Colonic mucosa (tissue), 4 donors: ENCODE data around the gene PANK4. TPM values are rescaled to one million over a fixed set of nuclear protein-coding genes. Genes with fewer than 3 reads are reported as not detected.

ENCODE experiments used
- DNase-seq: peaks from one replicate; pipeline ENCODE4 v3.0.0-alpha.2; 2020
- H3K27ac ChIP-seq: fragments of 200-600 bp; one replicate; pipeline ENCODE4 v1.8.0; 2021
- H3K27me3 ChIP-seq: fragments of 200-600 bp; one replicate; pipeline ENCODE4 v1.8.0; 2021
- H3K36me3 ChIP-seq: fragments of 200-600 bp; one replicate; pipeline ENCODE4 v1.8.0; 2021
- H3K4me1 ChIP-seq: fragments of 200-600 bp; one replicate; pipeline ENCODE4 v1.8.0; 2021; ENCODE audit warnings: mild to moderate bottlenecking
- H3K4me3 ChIP-seq: fragments of 200-600 bp; one replicate; pipeline ENCODE4 v1.8.0; 2021
- H3K9ac ChIP-seq, 2 donors: one replicate each; pipeline ENCODE4 v1.7.0; 2013; ENCODE audit warnings: control low read depth in 2 of 2, low read depth in 2 of 2, low read length in 2 of 2
- H3K9me3 ChIP-seq: fragments of 200-600 bp; one replicate; pipeline ENCODE4 v1.8.0; 2021
- intact Hi-C: fragments of 100-400 bp; cut with DNase I; formaldehyde crosslinking; loops from one replicate; pipeline ENCODE4 v1.14.1; 2022
- total RNA-seq, 2 donors: library from RNA; stranded (reverse); fragmentation: NEBNext Ultra II Directional in 1 of 2; extraction: Animal tissue kit (Norgen Biotek cat#: 25700) in 1 of 2; gene quantifications; one replicate each; pipeline ENCODE4 v1.2.1, GENCODE V29; 2021
- TF ChIP-seq, protein P1 (sequence below): fragments of 200-600 bp; IDR thresholded peaks from one replicate; pipeline ENCODE4 v1.8.0; 2022; ENCODE audit warnings: antibody characterized with exemption, mild to moderate bottlenecking
- donor health status: healthy.
- donor health status: DM: no; HTN: no; CAD: no.
- donor health status: DM: no; HTN: no; CAD: no.

The PANK4 gene
- total RNA-seq, 2 donors from 2014 or later: 27.0 to 42.0 TPM

DNA sequence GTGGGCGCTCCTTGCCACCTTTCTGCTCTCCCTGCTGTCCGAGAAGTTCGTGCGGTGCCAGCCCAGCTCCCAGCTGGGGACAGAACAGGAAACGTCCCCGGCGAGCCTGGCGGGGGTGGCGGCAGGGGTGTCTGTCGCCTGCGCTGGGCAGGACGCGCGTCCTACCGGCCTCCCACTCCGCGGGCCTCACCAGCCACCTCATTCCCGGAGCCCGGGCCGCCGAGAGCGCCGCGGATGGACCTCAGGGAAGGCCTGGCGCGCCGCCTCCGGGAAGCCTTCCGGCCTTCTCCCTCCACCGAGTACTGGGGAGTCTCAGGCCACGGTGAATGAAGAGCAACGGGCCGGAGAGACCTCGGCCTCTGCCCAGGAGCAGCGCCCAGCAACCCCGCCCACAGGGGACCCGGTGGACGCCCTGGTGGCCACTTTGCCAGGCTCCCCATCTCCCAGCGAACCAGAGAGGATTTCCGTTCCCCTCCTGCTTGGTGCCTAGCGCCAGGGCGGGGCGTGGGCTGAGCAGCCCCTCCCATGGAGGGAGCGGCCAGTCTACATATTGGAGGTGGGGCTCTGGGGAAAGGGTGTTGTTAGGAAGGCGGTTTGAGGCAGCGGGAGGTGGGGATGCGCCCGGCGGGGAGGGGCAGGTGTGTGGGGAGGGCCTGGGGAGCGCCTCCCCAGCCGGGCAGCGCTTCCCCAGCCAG lies 20.3 kb upstream of the PANK4 start:
- no peaks in the 10 kb centered on the region for H3K36me3 ChIP-seq
- H3K9ac ChIP-seq: peak overlapping the region; percentile 80 to 89
- peaks cover 15% of the 10 kb centered on the region for H3K4me1 ChIP-seq
- H3K27me3 ChIP-seq: no peaks in the 10 kb centered on the region
- intact Hi-C loops: loop anchor here (5.0 kb wide), 1 partner anchor 134 kb away; the partner anchor contains the start of gene PEX10
- peak; percentile 97 for DNase-seq
- no peaks in the 10 kb centered on the region for H3K9me3 ChIP-seq
- peak overlapping the region; percentile 100 for H3K27ac ChIP-seq
- TF ChIP-seq, protein P1, sequence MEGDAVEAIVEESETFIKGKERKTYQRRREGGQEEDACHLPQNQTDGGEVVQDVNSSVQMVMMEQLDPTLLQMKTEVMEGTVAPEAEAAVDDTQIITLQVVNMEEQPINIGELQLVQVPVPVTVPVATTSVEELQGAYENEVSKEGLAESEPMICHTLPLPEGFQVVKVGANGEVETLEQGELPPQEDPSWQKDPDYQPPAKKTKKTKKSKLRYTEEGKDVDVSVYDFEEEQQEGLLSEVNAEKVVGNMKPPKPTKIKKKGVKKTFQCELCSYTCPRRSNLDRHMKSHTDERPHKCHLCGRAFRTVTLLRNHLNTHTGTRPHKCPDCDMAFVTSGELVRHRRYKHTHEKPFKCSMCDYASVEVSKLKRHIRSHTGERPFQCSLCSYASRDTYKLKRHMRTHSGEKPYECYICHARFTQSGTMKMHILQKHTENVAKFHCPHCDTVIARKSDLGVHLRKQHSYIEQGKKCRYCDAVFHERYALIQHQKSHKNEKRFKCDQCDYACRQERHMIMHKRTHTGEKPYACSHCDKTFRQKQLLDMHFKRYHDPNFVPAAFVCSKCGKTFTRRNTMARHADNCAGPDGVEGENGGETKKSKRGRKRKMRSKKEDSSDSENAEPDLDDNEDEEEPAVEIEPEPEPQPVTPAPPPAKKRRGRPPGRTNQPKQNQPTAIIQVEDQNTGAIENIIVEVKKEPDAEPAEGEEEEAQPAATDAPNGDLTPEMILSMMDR: no peak
- peak overlapping the region; percentile 55 for H3K4me3 ChIP-seq

DNA sequence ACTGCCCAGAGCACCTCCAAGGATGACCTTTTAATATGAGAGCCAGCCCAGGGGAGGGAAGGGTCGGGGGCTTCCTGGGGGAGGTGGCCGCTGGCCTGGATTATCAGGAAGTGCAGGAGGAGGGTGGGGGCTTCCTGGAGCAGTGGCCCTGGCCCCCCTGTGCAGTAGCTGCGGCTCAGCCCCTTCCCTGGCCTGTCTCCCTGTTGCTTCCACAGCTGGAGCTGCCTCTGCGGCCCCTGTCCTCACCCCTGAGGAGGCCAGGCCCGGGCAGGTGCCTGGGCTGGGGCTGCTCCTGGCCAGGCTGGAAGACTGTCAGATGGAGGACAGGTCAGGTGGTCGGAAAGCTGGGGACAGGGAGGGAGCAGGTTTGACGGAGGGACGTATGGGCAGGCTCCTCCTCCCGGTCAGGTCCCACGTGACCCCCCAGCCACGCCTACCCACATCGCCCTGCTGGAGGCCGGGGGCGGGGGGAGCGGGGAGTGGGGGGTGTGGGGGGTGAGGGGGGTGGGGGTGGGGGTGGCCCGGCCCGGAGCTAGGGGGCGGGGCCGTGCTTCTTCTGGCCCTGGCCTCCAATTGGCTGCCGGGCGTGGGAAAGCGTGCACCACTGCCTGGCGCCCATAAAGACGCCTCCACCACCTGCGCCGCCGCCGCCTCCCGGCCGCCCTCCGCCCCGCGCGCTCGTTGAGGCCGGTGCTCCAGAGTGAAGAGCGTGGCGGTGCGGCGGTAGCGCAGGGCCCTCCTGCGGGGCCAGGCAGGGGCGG lies 19.5 kb upstream of the PANK4 start:
- Histone ChIP-seq H3K27ac (peak overlapping the region; percentile 100), H3K9me3 (no peaks in the 10 kb centered on the region), H3K36me3 (no peaks in the 10 kb centered on the region), H3K27me3 (peaks cover 3% of the 10 kb centered on the region), H3K4me1 (peaks cover 20% of the 10 kb centered on the region), H3K9ac (peak overlapping the region; percentile 80 to 89), H3K4me3 (peak overlapping the region; percentile 55)
- TF ChIP-seq, protein P1: no peak
- peak; percentile 93 for DNase-seq
- intact Hi-C loops: loop anchor here (5.0 kb wide), 1 partner anchor 134 kb away; the partner anchor contains the start of gene PEX10

DNA sequence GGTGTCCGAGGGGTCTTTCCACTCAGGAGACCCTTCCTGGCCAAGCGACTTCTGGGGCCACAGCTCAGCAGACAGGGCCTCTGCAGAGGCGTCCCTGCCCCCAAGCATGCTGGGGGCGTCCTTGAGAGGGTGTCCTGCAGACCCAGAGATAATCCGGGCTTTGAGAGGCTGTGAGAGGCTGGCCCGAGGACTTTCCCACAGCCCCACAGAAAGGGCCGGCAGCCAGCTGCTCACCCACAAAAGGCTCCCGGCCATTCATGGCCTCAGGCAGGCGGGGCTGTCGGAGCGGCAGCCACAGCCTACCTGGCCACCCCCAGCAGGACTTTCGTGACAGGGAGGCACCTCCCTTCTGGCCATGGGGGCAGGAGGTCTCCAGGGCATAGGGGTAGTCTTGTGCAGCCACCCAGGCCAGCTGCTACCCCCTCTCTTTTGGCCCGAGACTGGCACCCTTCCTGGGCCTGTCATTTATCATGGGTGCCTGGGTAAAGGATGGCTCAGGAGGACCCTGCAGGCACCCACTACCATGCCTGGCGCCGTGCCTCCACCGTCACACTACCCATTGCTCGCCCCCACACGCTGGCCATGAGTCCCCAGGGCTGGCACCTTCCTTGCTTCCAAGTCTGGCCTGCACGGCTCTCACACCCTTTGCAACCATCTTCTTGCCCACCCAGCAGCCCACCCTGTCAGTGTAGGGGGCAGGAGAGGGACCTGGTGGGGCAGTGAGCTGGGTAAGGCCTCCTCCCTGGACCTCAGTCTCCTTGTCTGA lies 18.7 kb upstream of the PANK4 start:
- Histone ChIP-seq H3K36me3 (no peaks in the 10 kb centered on the region), H3K4me3 (no peak overlapping the region), H3K9me3 (no peaks in the 10 kb centered on the region), H3K9ac (peak overlapping the region in 1 of 2 donors; percentile 40), H3K4me1 (peaks cover 22% of the 10 kb centered on the region), H3K27me3 (peaks cover 11% of the 10 kb centered on the region), H3K27ac (peak overlapping the region; percentile 60)
- intact Hi-C loops: loop anchor here (5.0 kb wide), 1 partner anchor 133 kb away; the partner anchor contains the start of gene PEX10
- no peak for DNase-seq
- TF ChIP-seq, protein P1: no peak

DNA sequence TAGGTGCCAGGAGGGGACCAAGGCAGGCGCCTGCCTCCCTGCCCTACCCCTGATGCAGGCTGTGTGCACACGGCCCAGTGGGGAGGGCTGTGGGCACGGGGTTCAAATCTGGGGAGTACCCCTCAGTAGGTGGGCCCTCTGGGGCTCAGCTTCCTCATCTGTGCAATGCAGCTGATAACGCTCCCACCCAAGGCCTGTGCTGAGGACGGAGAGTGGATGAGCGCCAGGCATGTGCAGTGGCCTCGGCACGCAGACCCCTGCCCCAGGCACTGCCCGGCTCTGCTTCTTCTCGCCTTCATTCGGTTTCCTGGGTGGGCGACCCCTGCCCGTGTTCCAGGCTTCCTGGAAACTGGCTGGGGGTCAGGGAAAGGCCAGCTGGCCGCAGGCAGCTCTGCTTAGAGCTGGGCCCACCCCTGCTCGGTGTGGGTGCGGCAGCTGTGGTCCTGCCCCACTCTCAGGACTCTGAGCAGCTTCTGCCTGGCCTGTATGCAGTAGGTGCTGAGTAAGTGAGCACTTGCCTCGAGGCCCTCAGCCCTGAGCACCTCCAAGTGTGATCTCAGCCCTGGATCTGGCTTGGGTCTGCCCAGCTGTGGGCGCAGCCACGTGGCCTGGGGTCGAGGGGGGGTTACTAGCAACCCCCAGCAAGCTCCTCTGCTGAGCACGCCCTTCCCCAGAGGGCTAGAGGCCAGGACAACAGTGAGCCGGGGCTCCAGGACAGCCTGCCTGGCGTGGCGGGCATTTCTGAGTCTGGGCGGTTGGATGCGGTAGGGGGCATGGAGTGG lies 17.9 kb upstream of the PANK4 start:
- no peak overlapping the region for H3K4me3 ChIP-seq
- TF ChIP-seq, protein P1: no peak
- H3K36me3 ChIP-seq: no peaks in the 10 kb centered on the region
- H3K27ac ChIP-seq: no peak overlapping the region
- H3K9ac ChIP-seq: no peak overlapping the region
- intact Hi-C loops: no loop called here
- DNase-seq: no peak
- H3K4me1 ChIP-seq: peaks cover 20% of the 10 kb centered on the region
- H3K9me3 ChIP-seq: no peaks in the 10 kb centered on the region
- H3K27me3 ChIP-seq: peaks cover 15% of the 10 kb centered on the region
